SU-DHL-6 (cell line): Measurements from ENCODE around the gene THAP11.

Experiments
- EZH2phosphoT487 ChIP-seq: fragments of 200-600 bp; sonication (generic), shearing (Covaris generic); conservative IDR thresholded peaks from 2 replicates; pipeline ENCODE4 v1.6.1; 2018; ENCODE audit warnings: mild to moderate bottlenecking, antibody characterized with exemption, low read length, moderate library complexity, mixed read lengths
- TF ChIP-seq, protein P1 (sequence below): fragments of 200-600 bp; sonication (generic); IDR thresholded peaks from one replicate; pipeline ENCODE4 v1.5.1; 2017; ENCODE audit warnings: antibody characterized with exemption, mild to moderate bottlenecking, low read length, moderate library complexity; ENCODE audit not compliant: insufficient read depth, poor library complexity, severe bottlenecking

DNA sequence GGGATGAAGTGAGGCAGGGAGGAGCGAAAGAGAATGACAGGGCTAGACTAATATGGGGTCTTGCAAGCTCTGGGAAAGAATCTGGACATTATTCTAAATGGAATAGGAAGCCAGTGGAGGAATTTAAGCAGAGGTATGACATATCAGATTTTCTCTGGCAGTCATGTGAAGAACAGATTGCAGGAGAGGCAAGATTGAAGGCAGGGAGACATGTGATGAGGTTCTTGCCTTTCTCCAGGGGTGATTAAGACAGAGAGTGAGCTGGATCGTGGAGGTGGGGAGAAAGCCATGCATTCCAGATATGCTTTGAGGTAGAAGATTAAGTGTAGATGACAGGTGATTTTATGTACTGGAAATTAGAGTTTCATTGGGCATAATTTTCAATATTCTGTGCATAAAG is 4.3 kb upstream of the THAP11 start:
- TF ChIP-seq, protein P1, sequence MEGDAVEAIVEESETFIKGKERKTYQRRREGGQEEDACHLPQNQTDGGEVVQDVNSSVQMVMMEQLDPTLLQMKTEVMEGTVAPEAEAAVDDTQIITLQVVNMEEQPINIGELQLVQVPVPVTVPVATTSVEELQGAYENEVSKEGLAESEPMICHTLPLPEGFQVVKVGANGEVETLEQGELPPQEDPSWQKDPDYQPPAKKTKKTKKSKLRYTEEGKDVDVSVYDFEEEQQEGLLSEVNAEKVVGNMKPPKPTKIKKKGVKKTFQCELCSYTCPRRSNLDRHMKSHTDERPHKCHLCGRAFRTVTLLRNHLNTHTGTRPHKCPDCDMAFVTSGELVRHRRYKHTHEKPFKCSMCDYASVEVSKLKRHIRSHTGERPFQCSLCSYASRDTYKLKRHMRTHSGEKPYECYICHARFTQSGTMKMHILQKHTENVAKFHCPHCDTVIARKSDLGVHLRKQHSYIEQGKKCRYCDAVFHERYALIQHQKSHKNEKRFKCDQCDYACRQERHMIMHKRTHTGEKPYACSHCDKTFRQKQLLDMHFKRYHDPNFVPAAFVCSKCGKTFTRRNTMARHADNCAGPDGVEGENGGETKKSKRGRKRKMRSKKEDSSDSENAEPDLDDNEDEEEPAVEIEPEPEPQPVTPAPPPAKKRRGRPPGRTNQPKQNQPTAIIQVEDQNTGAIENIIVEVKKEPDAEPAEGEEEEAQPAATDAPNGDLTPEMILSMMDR = no peak
- TF ChIP-seq EZH2phosphoT487 = no peak
